ENCODE data around the gene CAMK2N2. TPM values are rescaled to one million over a fixed set of nuclear protein-coding genes. Genes with fewer than 3 reads are reported as not detected.

CAMK2N2 gene
- total RNA-seq, 4 donors from 2014 or later = not detected

GRCh38 chr3:184255291-184256039 is 5.9 kb downstream of the CAMK2N2 start:
- Histone ChIP-seq H3K27me3 (peaks cover 0 to 11% of the 10 kb centered on the region in 2 donors), H3K4me3 (no peak overlapping the region), H3K27ac (no peak overlapping the region), H3K4me1 (peaks cover 0 to 12% (median 5%) of the 10 kb centered on the region in 4 donors), H3K9me3 (no peaks in the 10 kb centered on the region), H3K36me3 (no peaks in the 10 kb centered on the region)
- TF ChIP-seq POLR2A (IDR thresholded peaks at IDR 0.05) (no peak), CTCF (IDR thresholded peaks at IDR 0.05) (no peak)
- no peak for DNase-seq

- H3K4me3 ChIP-seq = peak overlapping the region; percentile 89 to 97 (median 94)
- H3K27me3 ChIP-seq = no peaks in the 10 kb centered on the region
- TF ChIP-seq CTCF (IDR thresholded peaks at IDR 0.05) (peak; percentile 76 to 90 (median 86)), POLR2A (IDR thresholded peaks at IDR 0.05) (no peak)
- H3K4me1 ChIP-seq = peaks cover 0 to 19% (median 4%) of the 10 kb centered on the region in 4 donors
- no peaks in the 10 kb centered on the region for H3K9me3 ChIP-seq
- peak; percentile 90 to 98 (median 94) for DNase-seq
- H3K36me3 ChIP-seq = peaks cover 0 to 4% (median 0%) of the 10 kb centered on the region in 3 donors
- H3K27ac ChIP-seq = peak overlapping the region; percentile 77 to 85 (median 81)
Measured at GRCh38 chr3:184250167-184250828, 11.1 kb downstream of the CAMK2N2 start.

- Histone ChIP-seq H3K9me3 (no peaks in the 10 kb centered on the region), H3K27ac (peak within 1 kb of the TSS; percentile 77 to 85 (median 81)), H3K4me3 (peak within 1 kb of the TSS; percentile 89 to 97 (median 94)), H3K36me3 (peaks cover 0 to 12% (median 0%) of the 10 kb centered on the region in 3 donors), H3K27me3 (no peaks in the 10 kb centered on the region), H3K4me1 (peaks cover 0 to 19% (median 4%) of the 10 kb centered on the region in 4 donors)
- DNase-seq = peak; percentile 95 to 99 (median 98)
- TF ChIP-seq POLR2A (IDR thresholded peaks at IDR 0.05) (peak in 1 of 2 donors; percentile 48), CTCF (IDR thresholded peaks at IDR 0.05) (peak in 5 of 6 experiments; percentile 12 to 77 (median 66))
Measured at GRCh38 chr3:184249412-184250166, 11.8 kb downstream of the CAMK2N2 start, which contains the start of gene EEF1AKMT4. Gene EEF1AKMT4, plus strand, starts transcription at chr3:184249672. Its CDS starts 23 bp downstream, at chr3:184249695.

GRCh38 chr3:184248454-184249411 is 12.6 kb downstream of the CAMK2N2 start, which contains the start of gene ALG3:
Gene ALG3, minus strand, starts transcription at chr3:184248962. Its CDS starts 22 bp downstream, at chr3:184248940.
- peak; percentile 78 to 91 (median 87) for DNase-seq
- Histone ChIP-seq H3K27me3 (no peaks in the 10 kb centered on the region), H3K4me3 (peak within 1 kb of the TSS; percentile 89 to 97 (median 94)), H3K36me3 (peaks cover 0 to 20% (median 0%) of the 10 kb centered on the region in 3 donors), H3K27ac (peak within 1 kb of the TSS; percentile 77 to 85 (median 81)), H3K4me1 (peaks cover 0 to 19% (median 4%) of the 10 kb centered on the region in 4 donors), H3K9me3 (no peaks in the 10 kb centered on the region)
- TF ChIP-seq CTCF (IDR thresholded peaks at IDR 0.05) (peak in 1 of 6 experiments; percentile 24), POLR2A (IDR thresholded peaks at IDR 0.05) (peak; percentile 32 to 54)
